H1 (cell line): ENCODE results near the gene CACNA1C. TPM values are rescaled to one million over a fixed set of nuclear protein-coding genes. Genes with fewer than 3 reads are reported as not detected.

Experiments used
- CTBP2 ChIP-seq: IDR thresholded peaks from 2 replicates; pipeline ENCODE4 v1.7.0; 2011; ENCODE audit warnings: borderline replicate concordance, mild to moderate bottlenecking, moderate library complexity, mixed read lengths, low read length; ENCODE audit not compliant: insufficient read depth, insufficient read length
- GTF2F1 ChIP-seq: IDR thresholded peaks from 2 replicates; pipeline ENCODE4 v1.6.1; 2012; ENCODE audit warnings: low read depth, low read length, improper control_type of control experiment, borderline replicate concordance
- HDAC2 ChIP-seq, 2 experiments: fragments of 300-600 bp in 1 of 2; sonication (generic) in 1 of 2; IDR thresholded peaks; 2 replicates each; pipeline ENCODE4 v1.6.1; 2011 to 2012; ENCODE audit warnings: low read depth in 2 of 2, low read length in 2 of 2, mild to moderate bottlenecking in 2 of 2, moderate library complexity in 2 of 2, borderline replicate concordance in 1 of 2, inconsistent platforms in 1 of 2
- JUN ChIP-seq: IDR thresholded peaks from 2 replicates; pipeline ENCODE4 v1.6.1; 2011; ENCODE audit warnings: low read depth, mild to moderate bottlenecking, improper control_type of control experiment, low read length
- RFX5 ChIP-seq: IDR thresholded peaks from 2 replicates; pipeline ENCODE4 v1.6.1; 2011; ENCODE audit warnings: low read depth, low read length, improper control_type of control experiment, borderline replicate concordance
- ZNF274 ChIP-seq: IDR thresholded peaks from 2 replicates; pipeline ENCODE4 v1.7.0; 2012; ENCODE audit warnings: low read length, borderline replicate concordance; ENCODE audit errors: extremely low read depth
- polyA plus RNA-seq, 7 experiments: library from polyadenylated mRNA; depleted of rRNA in 3 of 7; stranded (reverse) in 5 of 7; unstranded in 2 of 7; fragments of >200 nt in 5 of 7; fragments of 200-250 nt in 2 of 7; gene quantifications; 1 replicate in 5 of 7; 2 replicates in 1 of 7; 4 replicates in 1 of 7; pipeline versions ENCODE4 v1.2.1 to v1.2.3, GENCODE V29; 2011 to 2013; ENCODE audit warnings: missing spikeins in 2 of 7, mixed read lengths in 2 of 7
- total RNA-seq: library from RNA; stranded (reverse); fragmentation: NEBNext Ultra II Directional; extraction: Animal tissue kit (Norgen Biotek cat#: 25700); gene quantifications from 2 replicates; pipeline ENCODE4 v1.2.1, GENCODE V29; 2021

CACNA1C gene
- total and polyA plus RNA-seq, 2 of the 8 experiments (the other 6 are each of a cell fraction or from before 2014, with no cell fraction given), result 1.3 TPM

DNA sequence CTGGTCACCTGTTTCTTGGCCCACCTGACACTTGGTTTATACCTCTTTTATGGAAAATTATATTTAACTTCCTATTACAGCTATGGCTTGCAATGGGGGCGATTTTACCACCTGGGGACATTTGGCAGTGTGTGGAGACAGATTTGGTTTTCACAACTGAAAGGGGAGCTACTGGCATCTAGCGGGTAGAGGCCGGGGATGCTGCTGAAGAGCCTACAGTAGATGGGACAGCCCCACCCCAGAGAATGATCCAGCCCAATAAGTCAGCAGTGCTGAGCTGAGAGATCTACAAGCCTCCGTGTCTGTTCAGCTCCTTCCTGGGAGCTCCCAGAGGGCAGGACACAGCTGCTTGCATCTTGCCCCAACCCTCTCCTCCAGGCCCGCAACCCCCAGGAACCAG lies 302.8 kb downstream of the CACNA1C start (continued):
- TF ChIP-seq RFX5 (no peak), ZNF274 (no peak), JUN (no peak), HDAC2 (IDR thresholded peaks at IDR 0.05; ENCODE audit: borderline replicate concordance in 1 of 2, low read depth in 2 of 2, low read length in 2 of 2) (no peak), GTF2F1 (no peak), CTBP2 (no peak)
